DOHH2 (cell line): ENCODE measurements around the gene SEMA5A.
"Not testable (repeated sequence)": the region's sequence is repeated elsewhere in the genome, so short reads cannot be mapped to it uniquely, and the experiment has no call there.

Experiments
- H3F3A ChIP-seq: fragments of 200-600 bp; sonication (generic), shearing (Covaris generic); 2 replicates; pipeline ENCODE4 v1.6.0; 2016; ENCODE audit warnings: antibody characterized with exemption, mild to moderate bottlenecking; ENCODE audit not compliant: control insufficient read depth, insufficient read depth
- H3K27ac ChIP-seq: fragments of 200-600 bp; sonication (generic); 2 replicates; pipeline ENCODE4 v1.5.1; 2014; ENCODE audit warnings: low read depth, mild to moderate bottlenecking, low read length, moderate library complexity
- H3K27me3 ChIP-seq: fragments of 200-600 bp; sonication (generic); 2 replicates; pipeline ENCODE4 v1.6.1; 2014; ENCODE audit warnings: mild to moderate bottlenecking, low read length, mixed read lengths; ENCODE audit not compliant: control insufficient read depth
- H3K36me3 ChIP-seq: fragments of 200-600 bp; sonication (generic); 2 replicates; pipeline ENCODE4 v1.6.1; 2014; ENCODE audit warnings: mild to moderate bottlenecking, low read length, moderate library complexity, mixed read lengths; ENCODE audit not compliant: control insufficient read depth
- H3K4me1 ChIP-seq: fragments of 200-600 bp; sonication (generic); 2 replicates; pipeline ENCODE4 v1.6.1; 2014; ENCODE audit warnings: mild to moderate bottlenecking, low read length, mixed read lengths; ENCODE audit not compliant: control insufficient read depth
- H3K4me2 ChIP-seq: fragments of 200-600 bp; sonication (generic); 2 replicates; pipeline ENCODE4 v1.6.0; 2014; ENCODE audit warnings: mild to moderate bottlenecking, low read length, moderate library complexity
- H3K4me3 ChIP-seq: fragments of 200-600 bp; sonication (generic); 2 replicates; pipeline ENCODE4 v1.5.1; 2014; ENCODE audit warnings: mild to moderate bottlenecking, low read length, mixed read lengths
- H3K79me2 ChIP-seq: fragments of 200-600 bp; sonication (generic); 2 replicates; pipeline ENCODE4 v1.6.1; 2014; ENCODE audit warnings: mild to moderate bottlenecking, low read length, mixed read lengths; ENCODE audit not compliant: control insufficient read depth
- H3K9me2 ChIP-seq: fragments of 200-600 bp; sonication (generic); replicated peaks from 2 replicates; pipeline ENCODE4 v1.6.1; 2014; ENCODE audit warnings: mild to moderate bottlenecking, low read length, mixed read lengths; ENCODE audit not compliant: control insufficient read depth
- H3K9me3 ChIP-seq: fragments of 200-600 bp; sonication (generic); 2 replicates; pipeline ENCODE4 v1.6.1; 2014; ENCODE audit warnings: antibody characterized with exemption, low read length, mixed read lengths; ENCODE audit not compliant: control insufficient read depth, insufficient read depth
- H4K20me1 ChIP-seq: fragments of 200-600 bp; sonication (generic); 2 replicates; pipeline ENCODE4 v1.6.0; 2014; ENCODE audit warnings: low read depth, mild to moderate bottlenecking, antibody characterized with exemption, low read length, moderate library complexity; ENCODE audit not compliant: control insufficient read depth, insufficient read depth
- EZH2phosphoT487 ChIP-seq: fragments of 200-600 bp; sonication (generic); IDR thresholded peaks from 2 replicates; pipeline ENCODE4 v1.6.1; 2017; ENCODE audit warnings: borderline replicate concordance, mild to moderate bottlenecking, antibody characterized with exemption, low read length, moderate library complexity, mixed read lengths
- TF ChIP-seq, protein P1 (sequence below): fragments of 200-600 bp; sonication (generic); IDR thresholded peaks from one replicate; pipeline ENCODE4 v1.5.1; 2014; ENCODE audit warnings: antibody characterized with exemption, mild to moderate bottlenecking, low read depth, low read length; ENCODE audit not compliant: poor library complexity, severe bottlenecking

SEMA5A gene

GRCh38 chr5:9358961-9359685 lies 186.8 kb downstream of the SEMA5A start:
- Histone ChIP-seq H3K4me2 (no peak overlapping the region), H3K79me2 (no peaks in the 10 kb centered on the region), H3K9me3 (no peaks in the 10 kb centered on the region), H3K4me3 (no peak overlapping the region), H3K9me2 (no peaks in the 10 kb centered on the region), H3K27ac (no peak overlapping the region), H3K4me1 (no peaks in the 10 kb centered on the region), H3F3A (no peaks in the 10 kb centered on the region), H3K36me3 (no peaks in the 10 kb centered on the region), H4K20me1 (no peaks in the 10 kb centered on the region), H3K27me3 (no peaks in the 10 kb centered on the region)
- TF ChIP-seq EZH2phosphoT487, result no peak
- TF ChIP-seq, protein P1, sequence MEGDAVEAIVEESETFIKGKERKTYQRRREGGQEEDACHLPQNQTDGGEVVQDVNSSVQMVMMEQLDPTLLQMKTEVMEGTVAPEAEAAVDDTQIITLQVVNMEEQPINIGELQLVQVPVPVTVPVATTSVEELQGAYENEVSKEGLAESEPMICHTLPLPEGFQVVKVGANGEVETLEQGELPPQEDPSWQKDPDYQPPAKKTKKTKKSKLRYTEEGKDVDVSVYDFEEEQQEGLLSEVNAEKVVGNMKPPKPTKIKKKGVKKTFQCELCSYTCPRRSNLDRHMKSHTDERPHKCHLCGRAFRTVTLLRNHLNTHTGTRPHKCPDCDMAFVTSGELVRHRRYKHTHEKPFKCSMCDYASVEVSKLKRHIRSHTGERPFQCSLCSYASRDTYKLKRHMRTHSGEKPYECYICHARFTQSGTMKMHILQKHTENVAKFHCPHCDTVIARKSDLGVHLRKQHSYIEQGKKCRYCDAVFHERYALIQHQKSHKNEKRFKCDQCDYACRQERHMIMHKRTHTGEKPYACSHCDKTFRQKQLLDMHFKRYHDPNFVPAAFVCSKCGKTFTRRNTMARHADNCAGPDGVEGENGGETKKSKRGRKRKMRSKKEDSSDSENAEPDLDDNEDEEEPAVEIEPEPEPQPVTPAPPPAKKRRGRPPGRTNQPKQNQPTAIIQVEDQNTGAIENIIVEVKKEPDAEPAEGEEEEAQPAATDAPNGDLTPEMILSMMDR, result no peak

GRCh38 chr5:9356351-9356825 lies 189.5 kb downstream of the SEMA5A start:
- no peaks in the 10 kb centered on the region for H3F3A ChIP-seq
- no peak overlapping the region for H3K27ac ChIP-seq
- H3K4me3 ChIP-seq, result no peak overlapping the region
- H3K27me3 ChIP-seq, result no peaks in the 10 kb centered on the region
- H3K9me3 ChIP-seq, result no peaks in the 10 kb centered on the region
- H3K9me2 ChIP-seq, result no peaks in the 10 kb centered on the region
- no peaks in the 10 kb centered on the region for H3K36me3 ChIP-seq
- no peak overlapping the region for H3K4me2 ChIP-seq
- H3K4me1 ChIP-seq, result no peaks in the 10 kb centered on the region
- no peaks in the 10 kb centered on the region for H3K79me2 ChIP-seq
- no peak for TF ChIP-seq EZH2phosphoT487
- TF ChIP-seq, protein P1, result no peak
- no peaks in the 10 kb centered on the region for H4K20me1 ChIP-seq

DNA sequence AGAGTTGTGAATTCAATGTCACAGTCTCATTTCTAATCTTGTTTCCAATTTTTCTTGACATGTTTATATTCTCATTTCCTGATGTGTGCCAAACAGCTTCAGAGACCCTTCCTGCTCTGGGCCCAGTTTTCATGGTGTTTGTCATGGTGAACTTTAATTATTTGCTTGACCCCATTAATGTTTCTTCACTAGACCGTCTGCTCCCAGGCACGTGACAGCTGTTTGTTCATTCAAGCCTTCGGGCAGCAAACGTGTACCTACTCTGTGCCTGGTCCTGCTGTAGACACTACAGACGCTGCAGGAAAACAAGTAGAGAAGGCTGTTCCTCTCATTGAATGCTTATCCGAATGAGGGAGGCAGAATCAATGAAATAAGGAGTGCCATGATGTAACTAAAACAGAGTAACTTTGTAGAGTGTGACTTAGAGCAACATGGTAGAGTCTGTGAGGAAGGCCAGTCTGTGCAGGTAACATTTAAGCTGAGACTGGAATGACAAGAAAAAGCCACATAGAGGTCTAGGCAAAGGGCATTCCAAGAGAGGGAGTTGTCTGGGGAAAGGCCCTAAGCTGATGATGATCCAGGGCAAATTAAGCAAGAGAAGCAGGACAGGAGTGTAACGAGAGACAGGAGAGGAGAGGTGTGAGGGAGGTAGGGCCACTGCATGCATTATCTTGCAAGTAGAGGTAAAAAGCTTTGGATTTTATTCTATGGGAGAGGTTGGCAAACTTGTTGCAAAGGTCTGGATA lies 191.4 kb downstream of the SEMA5A start:
- H3K27me3 ChIP-seq, result no peaks in the 10 kb centered on the region
- TF ChIP-seq, protein P1, result no peak
- no peak for TF ChIP-seq EZH2phosphoT487
- no peaks in the 10 kb centered on the region for H3K79me2 ChIP-seq
- H3K27ac ChIP-seq, result no peak overlapping the region
- H3F3A ChIP-seq, result no peaks in the 10 kb centered on the region
- no peaks in the 10 kb centered on the region for H3K4me1 ChIP-seq
- no peaks in the 10 kb centered on the region for H3K9me2 ChIP-seq
- no peaks in the 10 kb centered on the region for H3K9me3 ChIP-seq
- no peaks in the 10 kb centered on the region for H4K20me1 ChIP-seq
- H3K36me3 ChIP-seq, result no peaks in the 10 kb centered on the region
- no peak overlapping the region for H3K4me2 ChIP-seq
- no peak overlapping the region for H3K4me3 ChIP-seq

- H3K4me2 ChIP-seq, H3F3A ChIP-seq, H3K27ac ChIP-seq, H3K36me3 ChIP-seq, H4K20me1 ChIP-seq, H3K27me3 ChIP-seq, H3K4me3 ChIP-seq, H3K9me2 ChIP-seq, H3K4me1 ChIP-seq, H3K79me2 ChIP-seq, H3K9me3 ChIP-seq: not testable (repeated sequence)
Measured at GRCh38 chr5:9353048-9353447, 192.8 kb downstream of the SEMA5A start.
